GM23338 (cell line): ENCODE results near the gene PIK3C2A. TPM values are rescaled to one million over a fixed set of nuclear protein-coding genes. Genes with fewer than 3 reads are reported as not detected.

ENCODE experiments used
- ATAC-seq: fragments of 200-7000 bp; cut with Tn5 transposase; 3 replicates; pipeline ENCODE4 v1.9.1; 2020
- DNase-seq: peaks from one replicate; pipeline ENCODE4 v3.0.0-alpha.2; 2015; ENCODE audit warnings: low spot score
- H2AFZ ChIP-seq: fragments of 200-600 bp; sonication (generic); 2 replicates; pipeline ENCODE4 v1.8.0; 2016; ENCODE audit warnings: antibody characterized with exemption, mild to moderate bottlenecking, moderate library complexity
- H3F3A ChIP-seq: fragments of 200-600 bp; sonication (generic); replicated peaks from 2 replicates; pipeline ENCODE4 v1.8.0; 2017; ENCODE audit warnings: antibody characterized with exemption, mixed run types, low read depth
- H3K27ac ChIP-seq: fragments of 200-600 bp; sonication (generic); 2 replicates; pipeline ENCODE4 v1.6.1; 2016; ENCODE audit warnings: low read depth
- H3K27me3 ChIP-seq: fragments of 200-600 bp; sonication (generic); 2 replicates; pipeline ENCODE4 v1.8.0; 2016; ENCODE audit warnings: mild to moderate bottlenecking, mixed run types, moderate library complexity; ENCODE audit not compliant: insufficient read depth
- H3K36me3 ChIP-seq: fragments of 200-600 bp; sonication (generic); 2 replicates; pipeline ENCODE4 v1.8.0; 2016; ENCODE audit warnings: mild to moderate bottlenecking; ENCODE audit not compliant: insufficient read depth
- H3K4me1 ChIP-seq: fragments of 200-600 bp; sonication (generic); 2 replicates; pipeline ENCODE4 v1.8.0; 2016; ENCODE audit warnings: mild to moderate bottlenecking, moderate library complexity; ENCODE audit not compliant: insufficient read depth
- H3K4me2 ChIP-seq: fragments of 200-600 bp; sonication (generic); 2 replicates; pipeline ENCODE4 v1.7.1; 2017; ENCODE audit warnings: mixed run types
- H3K4me3 ChIP-seq: fragments of 200-600 bp; sonication (generic); 2 replicates; pipeline ENCODE4 v1.6.1; 2016; ENCODE audit warnings: mixed run types
- H3K79me2 ChIP-seq: fragments of 200-600 bp; sonication (generic); replicated peaks from 2 replicates; pipeline ENCODE4 v1.8.0; 2017; ENCODE audit warnings: mild to moderate bottlenecking; ENCODE audit not compliant: insufficient read depth
- H3K9me2 ChIP-seq: fragments of 200-600 bp; sonication (generic); 2 replicates; pipeline ENCODE4 v1.8.0; 2017; ENCODE audit not compliant: insufficient read depth
- H4K20me1 ChIP-seq: fragments of 200-600 bp; sonication (generic); replicated peaks from 2 replicates; pipeline ENCODE4 v1.8.0; 2017; ENCODE audit warnings: mild to moderate bottlenecking; ENCODE audit not compliant: insufficient read depth
- H3K27ac Mint-ChIP-seq: 2 replicates; pipeline ENCODE4 v1.8.0; 2020; ENCODE audit warnings: inconsistent platforms, mild to moderate bottlenecking, moderate library complexity, mixed read lengths
- H3K27me3 Mint-ChIP-seq: 3 replicates; pipeline ENCODE4 v1.8.0; 2022; ENCODE audit warnings: low read depth, mild to moderate bottlenecking, moderate library complexity, mixed read lengths, inconsistent platforms; ENCODE audit not compliant: insufficient read depth, poor library complexity
- H3K36me3 Mint-ChIP-seq: 3 replicates; pipeline ENCODE4 v1.8.0; 2021; ENCODE audit warnings: low read depth, mild to moderate bottlenecking, inconsistent platforms, moderate library complexity, mixed read lengths
- H3K4me1 Mint-ChIP-seq: 3 replicates; pipeline ENCODE4 v1.8.0; 2020; ENCODE audit warnings: mild to moderate bottlenecking, inconsistent platforms, mixed read lengths
- H3K4me3 Mint-ChIP-seq: 3 replicates; pipeline ENCODE4 v1.8.0; 2021; ENCODE audit warnings: moderate library complexity, mild to moderate bottlenecking, inconsistent platforms, mixed read lengths
- H3K9me3 Mint-ChIP-seq: 3 replicates; pipeline ENCODE4 v1.8.0; 2020; ENCODE audit warnings: moderate library complexity, mild to moderate bottlenecking, inconsistent platforms, mixed read lengths
- CREB1 ChIP-seq: fragments of 250-450 bp; sonication (Bioruptor Pico); IDR thresholded peaks from 2 replicates; pipeline ENCODE4 v1.5.0; 2020; ENCODE audit warnings: low read depth, mild to moderate bottlenecking, moderate library complexity
- CTCF ChIP-seq, 2 experiments: fragments of 200-600 bp in 1 of 2; sonication (generic) in 1 of 2; conservative IDR thresholded peaks; 2 replicates each; pipeline versions ENCODE4 v1.5.1 to v1.6.1; 2016 to 2017; ENCODE audit warnings: antibody characterized with exemption in 2 of 2, low read depth in 2 of 2, mild to moderate bottlenecking in 2 of 2, moderate library complexity in 1 of 2
- ETS1 ChIP-seq: IDR thresholded peaks from 2 replicates; pipeline ENCODE4 v1.6.1; 2016; ENCODE audit warnings: antibody characterized with exemption
- EZH2 ChIP-seq: fragments of 200-600 bp; sonication (generic); IDR thresholded peaks from one replicate; pipeline ENCODE4 v1.8.0; 2017; ENCODE audit warnings: antibody characterized with exemption, mild to moderate bottlenecking, low read depth; ENCODE audit not compliant: unreplicated experiment
- EZH2phosphoT487 ChIP-seq: fragments of 200-600 bp; sonication (generic); IDR thresholded peaks from one replicate; pipeline ENCODE4 v1.8.1; 2018; ENCODE audit warnings: antibody characterized with exemption; ENCODE audit not compliant: unreplicated experiment
- JUNB ChIP-seq: IDR thresholded peaks from one replicate; pipeline ENCODE4 v1.6.1; 2016; ENCODE audit warnings: antibody characterized with exemption; ENCODE audit not compliant: unreplicated experiment
- NANOG ChIP-seq: IDR thresholded peaks from 2 replicates; pipeline ENCODE4 v1.6.1; 2016; ENCODE audit warnings: antibody characterized with exemption, borderline replicate concordance
- REST ChIP-seq: IDR thresholded peaks from one replicate; pipeline ENCODE4 v1.6.1; 2018; ENCODE audit warnings: antibody characterized with exemption; ENCODE audit not compliant: unreplicated experiment
- STAT1 ChIP-seq: IDR thresholded peaks from one replicate; pipeline ENCODE4 v1.6.1; 2016; ENCODE audit warnings: antibody characterized with exemption; ENCODE audit not compliant: unreplicated experiment
- ZNF114 ChIP-seq: fragments of 250-450 bp; sonication (Bioruptor Pico); IDR thresholded peaks from 2 replicates; pipeline ENCODE4 v1.5.0; 2020; ENCODE audit warnings: mild to moderate bottlenecking, moderate library complexity
- ZNF331 ChIP-seq: fragments of 250-450 bp; sonication (Bioruptor Pico); IDR thresholded peaks from 2 replicates; pipeline ENCODE4 v1.5.0; 2020; ENCODE audit warnings: low read depth, mild to moderate bottlenecking, moderate library complexity
- ZNF462 ChIP-seq: fragments of 250-450 bp; sonication (Bioruptor Pico); IDR thresholded peaks from 2 replicates; pipeline ENCODE4 v1.5.0; 2020; ENCODE audit warnings: mild to moderate bottlenecking, moderate library complexity
- polyA plus RNA-seq: library from polyadenylated mRNA; unstranded; fragments of >200 nt; fragmentation: Nextera tagmentation; extraction: Ambion mirVana; gene quantifications from 2 replicates; pipeline ENCODE4 v1.2.1, GENCODE V29; 2016
- total RNA-seq: library from RNA; depleted of rRNA; stranded (reverse); fragments of >200 nt; shearing (Covaris generic); gene quantifications from 2 replicates; pipeline ENCODE4 v1.2.3, GENCODE V29; 2014

PIK3C2A gene
- total and polyA plus RNA-seq, 2 experiments from 2014 or later, result 45.8 to 123 TPM

GRCh38 chr11:17171916-17172315 lies 35.9 kb downstream of the PIK3C2A start:
- H3K9me2 ChIP-seq, result no peaks in the 10 kb centered on the region
- Mint-ChIP-seq H3K27ac (peak overlapping the region; percentile 85; the same call in 1 of the 2 replicates), H3K27me3 (no peaks in the 10 kb centered on the region), H3K9me3 (no peaks in the 10 kb centered on the region), H3K4me3 (no peak overlapping the region), H3K4me1 (peaks cover 19% of the 10 kb centered on the region), H3K36me3 (peaks cover 28% of the 10 kb centered on the region)
- H3K36me3 ChIP-seq, result peaks cover 13% of the 10 kb centered on the region; the same call in 1 of the 2 replicates
- TF ChIP-seq EZH2 (no peak), JUNB (no peak), ETS1 (no peak), ZNF462 (CRISPR knock-in tag) (no peak), CREB1 (CRISPR knock-in tag) (no peak), CTCF (conservative IDR thresholded peaks at IDR 0.05; ENCODE audit: low read depth in 2 of 2) (no peak), STAT1 (no peak), EZH2phosphoT487 (no peak), ZNF114 (CRISPR knock-in tag) (no peak), ZNF331 (no peak), NANOG (no peak), REST (no peak)
- no peak overlapping the region for H3K4me3 ChIP-seq
- H4K20me1 ChIP-seq, result peaks cover 10% of the 10 kb centered on the region; the same call in 1 of the 2 replicates
- no peak overlapping the region for H3K4me2 ChIP-seq
- ATAC-seq (no peak), DNase-seq (no peak)
- H3K27me3 ChIP-seq, result no peaks in the 10 kb centered on the region
- peaks cover 99% of the 10 kb centered on the region for H3K79me2 ChIP-seq
- peak overlapping the region; percentile 22; the same call in 1 of the 2 replicates for H3K27ac ChIP-seq
- H3F3A ChIP-seq, result no peaks in the 10 kb centered on the region
- no peaks in the 10 kb centered on the region for H3K4me1 ChIP-seq
- no peak overlapping the region for H2AFZ ChIP-seq
